Astrocyte (in vitro differentiated cells and primary cell): ENCODE data around the gene AUNIP. TPM values are rescaled to one million over a fixed set of nuclear protein-coding genes. Genes with fewer than 3 reads are reported as not detected.

Experiments
- DNase-seq: peaks from one replicate; pipeline ENCODE4 v3.0.0-alpha.2; 2010; ENCODE audit warnings: low read depth
- FAIRE-seq: peaks from 2 replicates; lab custom pipeline; 2011; peaks lifted over from hg19 to GRCh38; lab: Jason Lieb, UNC
- H2AFZ ChIP-seq: 2 replicates; pipeline ENCODE4 v1.6.0; 2012; ENCODE audit warnings: low read depth, low read length, inconsistent platforms
- H3K27ac ChIP-seq: 2 replicates; pipeline ENCODE4 v1.5.1; 2011; ENCODE audit warnings: low read depth, low read length, inconsistent platforms
- H3K27me3 ChIP-seq: 2 replicates; pipeline ENCODE4 v1.6.0; 2011; ENCODE audit warnings: low read length, inconsistent platforms; ENCODE audit not compliant: insufficient read depth
- H3K36me3 ChIP-seq: 2 replicates; pipeline ENCODE4 v1.5.1; 2011; ENCODE audit warnings: low read length, inconsistent platforms; ENCODE audit not compliant: insufficient read depth
- H3K4me1 ChIP-seq: 2 replicates; pipeline ENCODE4 v1.5.1; 2011; ENCODE audit warnings: low read length, inconsistent platforms; ENCODE audit not compliant: insufficient read depth
- H3K4me2 ChIP-seq: 2 replicates; pipeline ENCODE4 v1.6.0; 2012; ENCODE audit warnings: low read length, inconsistent platforms
- H3K4me3 ChIP-seq: 2 replicates; pipeline ENCODE4 v1.5.1; 2011; ENCODE audit warnings: low read depth, mild to moderate bottlenecking, low read length, inconsistent platforms; ENCODE audit not compliant: insufficient read depth
- H3K79me2 ChIP-seq: 2 replicates; pipeline ENCODE4 v1.6.0; 2012; ENCODE audit warnings: mild to moderate bottlenecking, low read length, inconsistent platforms; ENCODE audit not compliant: insufficient read depth
- H3K9ac ChIP-seq: 2 replicates; pipeline ENCODE4 v1.6.0; 2012; ENCODE audit warnings: mild to moderate bottlenecking, low read length, inconsistent platforms
- H3K9me3 ChIP-seq: 2 replicates; pipeline ENCODE4 v1.5.1; 2012; ENCODE audit warnings: low read depth, mild to moderate bottlenecking, low read length, inconsistent platforms; ENCODE audit not compliant: insufficient read depth
- H4K20me1 ChIP-seq: 2 replicates; pipeline ENCODE4 v1.6.0; 2012; ENCODE audit warnings: low read length, inconsistent platforms; ENCODE audit not compliant: insufficient read depth
- H3K27ac Mint-ChIP-seq: one replicate; pipeline ENCODE4 v1.8.0; 2021; ENCODE audit warnings: mild to moderate bottlenecking, mixed read lengths; ENCODE audit not compliant: unreplicated experiment
- H3K27me3 Mint-ChIP-seq: one replicate; pipeline ENCODE4 v1.8.0; 2021; ENCODE audit warnings: low read depth, mixed read lengths; ENCODE audit not compliant: unreplicated experiment
- H3K36me3 Mint-ChIP-seq: one replicate; pipeline ENCODE4 v1.8.0; 2021; ENCODE audit warnings: low read depth, mixed read lengths; ENCODE audit not compliant: unreplicated experiment
- H3K4me1 Mint-ChIP-seq: one replicate; pipeline ENCODE4 v1.8.0; 2021; ENCODE audit warnings: low read depth, mixed read lengths; ENCODE audit not compliant: unreplicated experiment
- H3K4me3 Mint-ChIP-seq: one replicate; pipeline ENCODE4 v1.8.0; 2021; ENCODE audit warnings: mild to moderate bottlenecking, moderate library complexity, mixed read lengths; ENCODE audit not compliant: unreplicated experiment
- H3K9me3 Mint-ChIP-seq: one replicate; pipeline ENCODE4 v1.8.0; 2021; ENCODE audit warnings: mild to moderate bottlenecking, mixed read lengths; ENCODE audit not compliant: unreplicated experiment
- EZH2 ChIP-seq: IDR thresholded peaks from 2 replicates; pipeline ENCODE4 v1.6.1; 2012; ENCODE audit warnings: mild to moderate bottlenecking, low read length, inconsistent platforms; ENCODE audit not compliant: insufficient read depth
- total RNA-seq: library from RNA; stranded (reverse); gene quantifications from 2 replicates; pipeline ENCODE4 v1.2.1, GENCODE V29; 2021
- TF ChIP-seq, protein P1 (sequence below): IDR thresholded peaks from 2 replicates; pipeline ENCODE4 v1.5.1; 2011; ENCODE audit warnings: low read depth, mild to moderate bottlenecking, inconsistent platforms, low read length, moderate library complexity; ENCODE audit not compliant: insufficient read depth

Gene AUNIP
- total RNA-seq, 1 donor from 2014 or later, result 2.1 TPM

DNA sequence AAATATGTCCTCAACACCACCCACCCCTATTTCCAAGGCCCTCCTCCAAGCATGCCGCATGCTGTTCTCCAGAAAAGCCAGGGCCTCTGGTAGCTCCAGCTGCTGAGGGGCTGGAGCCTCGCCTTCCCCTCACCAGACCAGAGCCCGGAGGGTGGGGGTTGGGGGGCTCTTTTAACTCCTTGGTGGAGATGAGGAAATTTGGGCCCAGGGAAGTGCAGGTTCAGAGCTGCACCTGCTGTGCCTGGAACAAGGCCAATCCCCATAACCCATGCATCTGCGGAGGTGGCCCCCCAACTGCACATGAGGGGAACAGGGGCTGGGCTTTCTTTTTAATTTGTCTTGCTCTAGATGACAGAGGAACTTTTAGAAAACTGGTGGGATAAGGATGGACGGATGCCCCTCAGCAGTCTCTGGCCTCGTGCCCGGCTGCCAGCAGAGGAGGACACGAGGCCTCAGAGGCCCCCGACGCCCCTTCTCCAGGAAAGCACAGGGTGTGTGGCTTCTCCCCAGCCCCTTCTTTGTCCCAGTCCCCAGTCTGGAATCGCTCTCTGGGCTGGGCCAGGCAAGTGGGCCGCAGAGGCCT, 59.8 kb downstream of the AUNIP start:
- Histone ChIP-seq H3K27me3 (no peaks in the 10 kb centered on the region), H3K4me2 (peak overlapping the region; percentile 85), H3K27ac (peak overlapping the region; percentile 51), H4K20me1 (peaks cover 5% of the 10 kb centered on the region), H2AFZ (peak overlapping the region; percentile 96), H3K79me2 (peaks cover 15% of the 10 kb centered on the region), H3K36me3 (no peaks in the 10 kb centered on the region), H3K4me3 (peak overlapping the region; percentile 55), H3K4me1 (peaks cover 8% of the 10 kb centered on the region), H3K9ac (peak overlapping the region; percentile 79), H3K9me3 (no peaks in the 10 kb centered on the region)
- FAIRE-seq (no peak), DNase-seq (no peak)
- H3K4me1 Mint-ChIP-seq, result peaks cover 16% of the 10 kb centered on the region
- H3K36me3 Mint-ChIP-seq, result peaks cover 6% of the 10 kb centered on the region
- peaks cover 1% of the 10 kb centered on the region for H3K9me3 Mint-ChIP-seq
- H3K4me3 Mint-ChIP-seq, result peak overlapping the region; percentile 76
- H3K27me3 Mint-ChIP-seq, result peaks cover 6% of the 10 kb centered on the region
- H3K27ac Mint-ChIP-seq, result peak overlapping the region; percentile 47
- no peak for TF ChIP-seq EZH2
- TF ChIP-seq, protein P1, sequence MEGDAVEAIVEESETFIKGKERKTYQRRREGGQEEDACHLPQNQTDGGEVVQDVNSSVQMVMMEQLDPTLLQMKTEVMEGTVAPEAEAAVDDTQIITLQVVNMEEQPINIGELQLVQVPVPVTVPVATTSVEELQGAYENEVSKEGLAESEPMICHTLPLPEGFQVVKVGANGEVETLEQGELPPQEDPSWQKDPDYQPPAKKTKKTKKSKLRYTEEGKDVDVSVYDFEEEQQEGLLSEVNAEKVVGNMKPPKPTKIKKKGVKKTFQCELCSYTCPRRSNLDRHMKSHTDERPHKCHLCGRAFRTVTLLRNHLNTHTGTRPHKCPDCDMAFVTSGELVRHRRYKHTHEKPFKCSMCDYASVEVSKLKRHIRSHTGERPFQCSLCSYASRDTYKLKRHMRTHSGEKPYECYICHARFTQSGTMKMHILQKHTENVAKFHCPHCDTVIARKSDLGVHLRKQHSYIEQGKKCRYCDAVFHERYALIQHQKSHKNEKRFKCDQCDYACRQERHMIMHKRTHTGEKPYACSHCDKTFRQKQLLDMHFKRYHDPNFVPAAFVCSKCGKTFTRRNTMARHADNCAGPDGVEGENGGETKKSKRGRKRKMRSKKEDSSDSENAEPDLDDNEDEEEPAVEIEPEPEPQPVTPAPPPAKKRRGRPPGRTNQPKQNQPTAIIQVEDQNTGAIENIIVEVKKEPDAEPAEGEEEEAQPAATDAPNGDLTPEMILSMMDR, result no peak

GRCh38 chr1:25798666-25799351, 60.4 kb downstream of the AUNIP start:
- Mint-ChIP-seq H3K4me3 (peak overlapping the region; percentile 40), H3K36me3 (peaks cover 5% of the 10 kb centered on the region), H3K4me1 (peaks cover 15% of the 10 kb centered on the region), H3K9me3 (peaks cover 1% of the 10 kb centered on the region), H3K27me3 (peaks cover 8% of the 10 kb centered on the region), H3K27ac (no peak overlapping the region)
- no peak for TF ChIP-seq EZH2
- TF ChIP-seq, protein P1, result no peak
- no peak overlapping the region for H3K4me3 ChIP-seq
- peaks cover 4% of the 10 kb centered on the region for H3K4me1 ChIP-seq
- peaks cover 15% of the 10 kb centered on the region for H3K79me2 ChIP-seq
- no peak overlapping the region for H3K4me2 ChIP-seq
- no peaks in the 10 kb centered on the region for H3K27me3 ChIP-seq
- H2AFZ ChIP-seq, result no peak overlapping the region
- H4K20me1 ChIP-seq, result peaks cover 5% of the 10 kb centered on the region
- FAIRE-seq, result no peak
- H3K9me3 ChIP-seq, result no peaks in the 10 kb centered on the region
- H3K27ac ChIP-seq, result no peak overlapping the region
- no peaks in the 10 kb centered on the region for H3K36me3 ChIP-seq
- no peak for DNase-seq
- H3K9ac ChIP-seq, result no peak overlapping the region

GRCh38 chr1:25797939-25798338, 61.3 kb downstream of the AUNIP start:
- TF ChIP-seq, protein P1, result peak; percentile 16
- no peak for TF ChIP-seq EZH2
- DNase-seq, result no peak
- Histone ChIP-seq H3K4me3 (no peak overlapping the region), H3K79me2 (peaks cover 15% of the 10 kb centered on the region), H3K9me3 (no peaks in the 10 kb centered on the region), H3K36me3 (no peaks in the 10 kb centered on the region), H2AFZ (no peak overlapping the region), H3K4me1 (peaks cover 4% of the 10 kb centered on the region), H3K27ac (no peak overlapping the region), H3K27me3 (no peaks in the 10 kb centered on the region), H4K20me1 (peaks cover 2% of the 10 kb centered on the region), H3K9ac (no peak overlapping the region), H3K4me2 (no peak overlapping the region)
- Mint-ChIP-seq H3K4me1 (peaks cover 15% of the 10 kb centered on the region), H3K9me3 (peaks cover 1% of the 10 kb centered on the region), H3K4me3 (no peak overlapping the region), H3K36me3 (peaks cover 5% of the 10 kb centered on the region), H3K27me3 (peaks cover 11% of the 10 kb centered on the region), H3K27ac (no peak overlapping the region)
- no peak for FAIRE-seq
